Adrenal gland (tissue), 12 donors: ENCODE measurements around the gene GGA2. TPM values are rescaled to one million over a fixed set of nuclear protein-coding genes. Genes with fewer than 3 reads are reported as not detected.

Experiments used
- DNase-seq, 7 donors: peaks; one replicate each; pipeline ENCODE4 v3.0.0-alpha.2; 2019 to 2020
- H3K27ac ChIP-seq, 5 donors: fragments of 200-600 bp; sonication (generic) in 4 of 5; 1 replicate in 3 of 5; 2 replicates in 2 of 5; pipeline versions ENCODE4 v1.5.1 to v1.8.0; 2016 to 2020; ENCODE audit warnings: mild to moderate bottlenecking in 1 of 5
- H3K27me3 ChIP-seq: fragments of 200-600 bp; 2 replicates; pipeline ENCODE4 v1.8.0; 2021
- H3K36me3 ChIP-seq, 2 donors: fragments of 200-600 bp; replicated peaks in 1 of 2; 1 replicate in 1 of 2; 2 replicates in 1 of 2; pipeline versions ENCODE4 v1.5.1 to v1.8.0; 2018 to 2022
- H3K4me1 ChIP-seq, 2 donors: fragments of 200-600 bp; replicated peaks in 1 of 2; 1 replicate in 1 of 2; 2 replicates in 1 of 2; pipeline versions ENCODE4 v1.5.1 to v1.8.0; 2018 to 2021
- H3K4me3 ChIP-seq, 4 donors: fragments of 200-600 bp; sonication (generic) in 3 of 4; one replicate each; pipeline ENCODE4 v1.5.1; 2016 to 2018
- H3K9me3 ChIP-seq, 3 donors: fragments of 200-600 bp; sonication (generic) in 1 of 3; replicated peaks in 1 of 3; 1 replicate in 2 of 3; 2 replicates in 1 of 3; pipeline versions ENCODE4 v1.5.1 to v1.8.0; 2016 to 2021
- POLR2A ChIP-seq, 2 donors: fragments of 450-650 bp; IDR thresholded peaks; one replicate each; pipeline ENCODE4 v1.6.1; 2017; ENCODE audit warnings: antibody characterized with exemption in 2 of 2, mild to moderate bottlenecking in 2 of 2, moderate library complexity in 1 of 2
- WGBS, 4 donors: extraction: QIAGEN DNeasy Blood & Tissue Kit in 2 of 4; methylation state at CpG; one replicate each; pipeline versions ENCODE4 v1.1.5 to v1.1.7; 2013 to 2017; 5-methylcytosine and 5-hydroxymethylcytosine counted together
- intact Hi-C, 2 donors: fragments of 100-400 bp; cut with DNase I; formaldehyde crosslinking; loops; one replicate each; pipeline versions ENCODE4 v1.14.1 to v1.15.0; 2022 to 2023
- polyA plus RNA-seq, 3 donors: library from polyadenylated mRNA; stranded (reverse); fragments of 200-250 nt in 2 of 3; fragments of 350-450 nt in 1 of 3; fragmentation: Illumina TruSeq in 1 of 3; extraction: RNeasy Lipid Tissue Mini Kit (QIAGEN cat#74804) in 1 of 3; gene quantifications; one replicate each; pipeline ENCODE4 v1.2.3, GENCODE V29; 2013 to 2014
- total RNA-seq, 9 donors: library from RNA; depleted of rRNA in 4 of 9; stranded (reverse); fragments of >200 nt in 4 of 9; fragments of 120-200 nt in 1 of 9; fragmentation: NEBNext Ultra II Directional in 1 of 9; extraction: Animal tissue kit (Norgen Biotek cat#: 25700) in 1 of 9; gene quantifications; one replicate each; pipeline versions ENCODE4 v1.1.0 to v1.2.4, GENCODE V29; 2013 to 2023
- TF ChIP-seq, protein P1 (sequence below), 6 experiments: fragments of 450-650 bp in 4 of 6; fragments of 200-600 bp in 2 of 6; sonication (generic) in 1 of 6; IDR thresholded peaks; 1 replicate in 5 of 6; 2 replicates in 1 of 6; pipeline versions ENCODE4 v1.5.1 to v1.8.0; 2016 to 2021; ENCODE audit warnings: antibody characterized with exemption in 6 of 6, mild to moderate bottlenecking in 2 of 6, moderate library complexity in 1 of 6
- donor health status: healthy with polysubstance abuse.
- donor health status: Bipolar disorder and iron deficiency.
- donor health status: DM: yes; HTN: yes; CAD: no.
- donor health status: DM: no; HTN: no; CAD: no.
- donor health status: DM: no; HTN: no; CAD: no.
- donor health status: DM: yes; HTN: yes; CAD: no.

The GGA2 gene
- total and polyA plus RNA-seq, 12 donors = 37.7 to 143 (median 116) TPM

DNA sequence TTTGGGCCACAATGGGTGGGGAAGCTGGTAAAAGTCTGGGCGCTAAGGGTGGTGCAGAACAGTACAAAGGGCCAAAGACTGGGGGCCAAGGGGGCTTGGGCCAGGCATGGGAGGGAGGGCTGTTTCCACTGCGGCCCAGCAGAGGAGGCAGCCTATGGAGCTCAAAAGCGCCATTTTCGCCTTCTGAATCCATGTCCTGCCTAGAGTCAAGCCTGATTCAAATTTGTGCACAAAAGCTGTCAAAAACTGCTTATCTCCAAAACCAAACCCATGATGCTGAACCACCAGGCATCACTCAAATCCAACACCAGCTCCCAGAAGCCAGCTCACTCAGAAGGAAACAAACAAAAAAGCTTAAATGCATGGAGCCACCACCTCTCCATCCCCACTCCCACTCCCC is 73.3 kb downstream of the GGA2 start:
- H3K9me3 ChIP-seq = no peaks in the 10 kb centered on the region
- intact Hi-C loops = loop anchor here in 1 of 2 donors (5.0 kb wide), 1 partner anchor 255 kb away; the partner anchor contains the start of gene SCNN1G
- no peaks in the 10 kb centered on the region for H3K4me1 ChIP-seq
- no peaks in the 10 kb centered on the region for H3K27me3 ChIP-seq
- H3K4me3 ChIP-seq = no peak overlapping the region
- 87 to 98% (median 94%) methylated on average over 4 of the region's 4 CpGs for WGBS, 4 donors
- peaks cover 0 to 41% of the 10 kb centered on the region in 2 donors for H3K36me3 ChIP-seq
- no peak for DNase-seq
- no peak overlapping the region for H3K27ac ChIP-seq
- no peak for TF ChIP-seq POLR2A (IDR thresholded peaks at IDR 0.05)
- TF ChIP-seq, protein P1, sequence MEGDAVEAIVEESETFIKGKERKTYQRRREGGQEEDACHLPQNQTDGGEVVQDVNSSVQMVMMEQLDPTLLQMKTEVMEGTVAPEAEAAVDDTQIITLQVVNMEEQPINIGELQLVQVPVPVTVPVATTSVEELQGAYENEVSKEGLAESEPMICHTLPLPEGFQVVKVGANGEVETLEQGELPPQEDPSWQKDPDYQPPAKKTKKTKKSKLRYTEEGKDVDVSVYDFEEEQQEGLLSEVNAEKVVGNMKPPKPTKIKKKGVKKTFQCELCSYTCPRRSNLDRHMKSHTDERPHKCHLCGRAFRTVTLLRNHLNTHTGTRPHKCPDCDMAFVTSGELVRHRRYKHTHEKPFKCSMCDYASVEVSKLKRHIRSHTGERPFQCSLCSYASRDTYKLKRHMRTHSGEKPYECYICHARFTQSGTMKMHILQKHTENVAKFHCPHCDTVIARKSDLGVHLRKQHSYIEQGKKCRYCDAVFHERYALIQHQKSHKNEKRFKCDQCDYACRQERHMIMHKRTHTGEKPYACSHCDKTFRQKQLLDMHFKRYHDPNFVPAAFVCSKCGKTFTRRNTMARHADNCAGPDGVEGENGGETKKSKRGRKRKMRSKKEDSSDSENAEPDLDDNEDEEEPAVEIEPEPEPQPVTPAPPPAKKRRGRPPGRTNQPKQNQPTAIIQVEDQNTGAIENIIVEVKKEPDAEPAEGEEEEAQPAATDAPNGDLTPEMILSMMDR (IDR thresholded peaks at IDR 0.05) = no peak

DNA sequence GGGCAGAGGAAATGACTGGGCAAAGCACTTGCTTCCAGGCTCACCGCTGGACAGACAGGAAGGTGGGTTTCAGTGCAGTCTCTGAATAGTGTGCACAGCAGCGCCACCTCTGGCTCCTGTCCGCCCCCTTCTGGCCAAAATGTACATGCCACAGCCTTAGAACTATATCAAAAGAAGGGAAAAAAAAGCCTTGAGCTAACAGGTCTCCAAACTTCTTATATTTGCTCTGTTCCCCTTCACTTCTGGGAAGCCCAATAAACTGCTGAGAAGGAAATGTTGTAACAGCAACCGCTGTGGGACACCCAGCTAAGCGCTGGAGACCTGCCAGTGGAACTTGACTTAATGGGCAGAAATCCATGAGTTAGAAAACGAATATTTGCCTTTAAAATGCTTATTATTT is 74.8 kb downstream of the GGA2 start:
- Histone ChIP-seq H3K36me3 (peaks cover 0 to 42% of the 10 kb centered on the region in 2 donors), H3K4me1 (no peaks in the 10 kb centered on the region), H3K4me3 (no peak overlapping the region), H3K9me3 (no peaks in the 10 kb centered on the region), H3K27me3 (no peaks in the 10 kb centered on the region), H3K27ac (no peak overlapping the region)
- WGBS, 4 donors = 36 to 56% (median 49%) methylated on average over 6 of the region's 6 CpGs
- TF ChIP-seq, protein P1 (IDR thresholded peaks at IDR 0.05) = peak; percentile 62 to 78 (median 69)
- no peak for TF ChIP-seq POLR2A (IDR thresholded peaks at IDR 0.05)
- intact Hi-C loops = loop anchor here in 1 of 2 donors (5.0 kb wide), 1 partner anchor 253 kb away; the partner anchor contains the start of gene SCNN1G
- DNase-seq = peak; percentile 43 to 77 (median 58)

DNA sequence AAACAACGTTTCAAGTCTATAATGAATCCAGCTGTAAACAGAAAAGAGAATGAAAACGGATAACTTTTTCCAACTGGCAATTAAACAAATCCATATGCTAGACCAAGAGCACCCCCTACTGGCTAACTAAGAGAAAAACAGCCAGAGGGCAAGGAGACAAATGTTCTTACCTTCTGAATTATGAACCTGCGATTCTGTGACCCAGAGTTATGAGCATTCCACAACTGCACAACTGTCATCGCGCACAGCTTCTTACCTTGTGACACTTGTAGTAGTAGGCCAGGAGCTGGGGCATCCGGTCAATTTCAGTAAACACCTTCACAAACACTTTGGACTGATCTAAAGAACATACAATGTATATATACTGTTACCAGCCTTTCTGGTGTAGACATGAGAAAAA is 75.9 kb downstream of the GGA2 start:
- intact Hi-C loops = loop anchor here in 1 of 2 donors (5.0 kb wide), 1 partner anchor 252 kb away; the partner anchor contains the start of gene SCNN1G
- no peaks in the 10 kb centered on the region for H3K27me3 ChIP-seq
- H3K4me3 ChIP-seq = no peak overlapping the region
- peaks cover 0 to 48% of the 10 kb centered on the region in 2 donors for H3K36me3 ChIP-seq
- no peak overlapping the region for H3K27ac ChIP-seq
- TF ChIP-seq, protein P1 (IDR thresholded peaks at IDR 0.05) = peak; percentile 64 to 90 (median 82)
- TF ChIP-seq POLR2A (IDR thresholded peaks at IDR 0.05) = no peak
- no peaks in the 10 kb centered on the region for H3K4me1 ChIP-seq
- no peak for DNase-seq
- H3K9me3 ChIP-seq = no peaks in the 10 kb centered on the region
- WGBS, 4 donors = 15 to 37% (median 26%) methylated on average over 6 of the region's 6 CpGs

DNA sequence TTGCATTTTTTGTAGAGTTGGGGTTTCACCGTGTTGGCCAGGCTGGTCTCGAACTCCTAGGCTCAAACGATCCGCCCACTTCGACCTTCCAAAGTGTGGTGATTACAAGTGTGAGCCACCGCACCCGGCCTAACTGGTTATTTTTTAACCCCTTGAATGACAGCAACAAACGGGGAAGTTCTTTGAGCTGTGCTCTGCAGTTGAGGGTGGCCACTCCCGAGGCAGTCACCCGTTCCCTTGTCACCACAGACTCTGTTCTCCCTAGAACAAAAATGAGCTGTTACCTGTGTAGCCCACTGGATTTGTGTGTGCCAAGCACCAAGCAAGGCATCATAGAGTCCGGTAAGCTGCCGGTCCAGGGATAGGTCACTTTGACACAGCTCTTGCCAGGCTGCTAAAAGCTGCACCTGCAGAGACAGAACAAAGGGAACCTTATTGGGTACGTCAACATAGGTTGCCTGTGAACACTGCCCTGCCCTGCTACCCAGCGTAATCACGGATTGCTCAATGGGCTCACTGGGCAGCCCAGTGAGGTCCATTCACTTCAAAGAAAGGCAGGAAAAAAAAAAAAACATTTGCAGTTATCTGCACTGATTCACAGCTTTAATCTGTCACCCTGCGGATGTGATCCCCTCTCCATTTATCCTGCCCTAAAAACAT is 76.9 kb downstream of the GGA2 start:
- no peak for DNase-seq
- peaks cover 0 to 55% of the 10 kb centered on the region in 2 donors for H3K36me3 ChIP-seq
- no peaks in the 10 kb centered on the region for H3K4me1 ChIP-seq
- WGBS, 4 donors = 84 to 88% (median 87%) methylated on average over 16 of the region's 16 CpGs
- no peak for TF ChIP-seq POLR2A (IDR thresholded peaks at IDR 0.05)
- TF ChIP-seq, protein P1 (IDR thresholded peaks at IDR 0.05) = no peak
- H3K4me3 ChIP-seq = no peak overlapping the region
- intact Hi-C loops = loop anchor here in 1 of 2 donors (5.0 kb wide), 1 partner anchor 251 kb away; the partner anchor contains the start of gene SCNN1G
- no peaks in the 10 kb centered on the region for H3K9me3 ChIP-seq
- no peaks in the 10 kb centered on the region for H3K27me3 ChIP-seq
- no peak overlapping the region for H3K27ac ChIP-seq
